PFSK-1 (cell line): ENCODE data around the gene SERINC2.

Source experiments
- FOXP2 ChIP-seq: optimal IDR thresholded peaks from 2 replicates; pipeline ENCODE3; 2011; ENCODE audit warnings: borderline replicate concordance, control low read depth, inconsistent platforms; ENCODE audit not compliant: insufficient read depth; ENCODE audit errors: extremely low read length, extremely low read depth
- TF ChIP-seq, protein P1 (sequence below), 2 experiments: IDR thresholded peaks; 2 replicates each; pipeline versions ENCODE4 v1.6.1 to v1.8.0; 2011 to 2012; ENCODE audit warnings: low read depth in 2 of 2, low read length in 2 of 2, control low read depth in 1 of 2, inconsistent platforms in 1 of 2, mild to moderate bottlenecking in 1 of 2, moderate library complexity in 1 of 2; ENCODE audit not compliant: insufficient read depth in 1 of 2

DNA sequence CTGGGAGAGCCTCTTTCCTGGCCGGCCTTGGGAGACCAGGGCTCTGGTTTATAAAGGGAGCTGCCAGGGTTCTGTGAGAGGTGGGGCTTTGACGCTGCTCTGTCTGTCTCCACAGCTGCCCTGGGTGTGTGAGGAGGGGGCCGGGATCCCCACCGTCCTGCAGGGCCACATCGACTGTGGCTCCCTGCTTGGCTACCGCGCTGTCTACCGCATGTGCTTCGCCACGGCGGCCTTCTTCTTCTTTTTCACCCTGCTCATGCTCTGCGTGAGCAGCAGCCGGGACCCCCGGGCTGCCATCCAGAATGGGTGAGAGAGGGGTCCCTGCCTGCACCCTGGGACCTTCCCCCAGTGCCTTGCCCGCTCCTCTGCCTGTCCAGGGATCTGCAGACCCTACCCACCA is 11.6 kb downstream of the SERINC2 start:
- TF ChIP-seq, protein P1, sequence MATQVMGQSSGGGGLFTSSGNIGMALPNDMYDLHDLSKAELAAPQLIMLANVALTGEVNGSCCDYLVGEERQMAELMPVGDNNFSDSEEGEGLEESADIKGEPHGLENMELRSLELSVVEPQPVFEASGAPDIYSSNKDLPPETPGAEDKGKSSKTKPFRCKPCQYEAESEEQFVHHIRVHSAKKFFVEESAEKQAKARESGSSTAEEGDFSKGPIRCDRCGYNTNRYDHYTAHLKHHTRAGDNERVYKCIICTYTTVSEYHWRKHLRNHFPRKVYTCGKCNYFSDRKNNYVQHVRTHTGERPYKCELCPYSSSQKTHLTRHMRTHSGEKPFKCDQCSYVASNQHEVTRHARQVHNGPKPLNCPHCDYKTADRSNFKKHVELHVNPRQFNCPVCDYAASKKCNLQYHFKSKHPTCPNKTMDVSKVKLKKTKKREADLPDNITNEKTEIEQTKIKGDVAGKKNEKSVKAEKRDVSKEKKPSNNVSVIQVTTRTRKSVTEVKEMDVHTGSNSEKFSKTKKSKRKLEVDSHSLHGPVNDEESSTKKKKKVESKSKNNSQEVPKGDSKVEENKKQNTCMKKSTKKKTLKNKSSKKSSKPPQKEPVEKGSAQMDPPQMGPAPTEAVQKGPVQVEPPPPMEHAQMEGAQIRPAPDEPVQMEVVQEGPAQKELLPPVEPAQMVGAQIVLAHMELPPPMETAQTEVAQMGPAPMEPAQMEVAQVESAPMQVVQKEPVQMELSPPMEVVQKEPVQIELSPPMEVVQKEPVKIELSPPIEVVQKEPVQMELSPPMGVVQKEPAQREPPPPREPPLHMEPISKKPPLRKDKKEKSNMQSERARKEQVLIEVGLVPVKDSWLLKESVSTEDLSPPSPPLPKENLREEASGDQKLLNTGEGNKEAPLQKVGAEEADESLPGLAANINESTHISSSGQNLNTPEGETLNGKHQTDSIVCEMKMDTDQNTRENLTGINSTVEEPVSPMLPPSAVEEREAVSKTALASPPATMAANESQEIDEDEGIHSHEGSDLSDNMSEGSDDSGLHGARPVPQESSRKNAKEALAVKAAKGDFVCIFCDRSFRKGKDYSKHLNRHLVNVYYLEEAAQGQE (IDR thresholded peaks at IDR 0.05; ENCODE audit: insufficient read depth in 1 of 2, low read depth in 2 of 2, low read length in 2 of 2), result no peak
- TF ChIP-seq FOXP2, result no peak
